Mammary epithelial cell (primary cell): Measurements from ENCODE around the gene HAPLN2.

Experiments
- EZH2 ChIP-seq: IDR thresholded peaks from 2 replicates; pipeline ENCODE4 v1.6.1; 2012; ENCODE audit warnings: low read length, inconsistent platforms, borderline replicate concordance
- TF ChIP-seq, protein P1 (sequence below), 2 donors: IDR thresholded peaks in 1 of 2; conservative IDR thresholded peaks in 1 of 2; 2 replicates each; pipeline ENCODE4 v1.5.1; 2011 to 2012; ENCODE audit warnings: inconsistent platforms in 2 of 2, low read length in 2 of 2, mild to moderate bottlenecking in 2 of 2, control low read depth in 1 of 2, low read depth in 1 of 2; ENCODE audit not compliant: insufficient read depth in 1 of 2; ENCODE audit errors: extremely low read depth in 1 of 2

DNA sequence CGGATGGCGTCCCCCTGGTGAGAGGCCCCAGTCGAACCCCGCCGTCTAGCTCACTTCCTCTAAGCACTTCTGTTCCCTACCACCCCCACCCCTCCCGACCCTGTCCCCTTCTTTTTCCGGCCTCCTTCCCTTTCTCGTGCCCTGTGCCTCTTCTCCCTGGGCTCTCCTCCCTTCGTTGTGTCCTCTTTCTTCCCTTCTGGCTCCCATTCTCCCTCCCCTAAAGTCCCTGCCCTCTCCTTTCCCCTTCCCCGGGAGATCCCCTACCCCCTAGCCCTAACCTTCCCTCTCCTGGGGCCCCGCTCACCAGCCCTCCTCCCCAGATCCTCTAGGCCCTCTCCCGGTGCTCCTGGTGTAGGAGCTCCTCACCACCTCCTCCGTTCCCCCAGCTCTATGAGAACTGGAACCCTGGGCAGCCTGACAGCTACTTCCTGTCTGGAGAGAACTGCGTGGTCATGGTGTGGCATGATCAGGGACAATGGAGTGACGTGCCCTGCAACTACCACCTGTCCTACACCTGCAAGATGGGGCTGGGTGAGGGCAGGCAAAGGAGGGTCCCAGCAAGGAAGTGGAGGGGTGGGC, 38.6 kb downstream of the HAPLN2 start:
- TF ChIP-seq, protein P1, sequence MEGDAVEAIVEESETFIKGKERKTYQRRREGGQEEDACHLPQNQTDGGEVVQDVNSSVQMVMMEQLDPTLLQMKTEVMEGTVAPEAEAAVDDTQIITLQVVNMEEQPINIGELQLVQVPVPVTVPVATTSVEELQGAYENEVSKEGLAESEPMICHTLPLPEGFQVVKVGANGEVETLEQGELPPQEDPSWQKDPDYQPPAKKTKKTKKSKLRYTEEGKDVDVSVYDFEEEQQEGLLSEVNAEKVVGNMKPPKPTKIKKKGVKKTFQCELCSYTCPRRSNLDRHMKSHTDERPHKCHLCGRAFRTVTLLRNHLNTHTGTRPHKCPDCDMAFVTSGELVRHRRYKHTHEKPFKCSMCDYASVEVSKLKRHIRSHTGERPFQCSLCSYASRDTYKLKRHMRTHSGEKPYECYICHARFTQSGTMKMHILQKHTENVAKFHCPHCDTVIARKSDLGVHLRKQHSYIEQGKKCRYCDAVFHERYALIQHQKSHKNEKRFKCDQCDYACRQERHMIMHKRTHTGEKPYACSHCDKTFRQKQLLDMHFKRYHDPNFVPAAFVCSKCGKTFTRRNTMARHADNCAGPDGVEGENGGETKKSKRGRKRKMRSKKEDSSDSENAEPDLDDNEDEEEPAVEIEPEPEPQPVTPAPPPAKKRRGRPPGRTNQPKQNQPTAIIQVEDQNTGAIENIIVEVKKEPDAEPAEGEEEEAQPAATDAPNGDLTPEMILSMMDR (conservative IDR thresholded peaks at IDR 0.05 in 1 of 2, IDR thresholded peaks at IDR 0.05 in 1 of 2; ENCODE audit: extremely low read depth in 1 of 2, insufficient read depth in 1 of 2, low read depth in 1 of 2, low read length in 2 of 2), result no peak
- TF ChIP-seq EZH2, result no peak
